ENCODE measurements around the gene TTC27. TPM values are rescaled to one million over a fixed set of nuclear protein-coding genes. Genes with fewer than 3 reads are reported as not detected.

TTC27 gene
- total RNA-seq, 4 donors from 2014 or later = 7.1 to 20.3 (median 10.4) TPM

GRCh38 chr2:32611771-32612170, 16.1 kb upstream of the TTC27 start:
- no peak for TF ChIP-seq POLR2A (IDR thresholded peaks at IDR 0.05)
- no peak for TF ChIP-seq EP300 (IDR thresholded peaks at IDR 0.05; ENCODE audit: low read depth)
- no peak for TF ChIP-seq POLR2AphosphoS5 (IDR thresholded peaks at IDR 0.05)
- TF ChIP-seq, protein P1, sequence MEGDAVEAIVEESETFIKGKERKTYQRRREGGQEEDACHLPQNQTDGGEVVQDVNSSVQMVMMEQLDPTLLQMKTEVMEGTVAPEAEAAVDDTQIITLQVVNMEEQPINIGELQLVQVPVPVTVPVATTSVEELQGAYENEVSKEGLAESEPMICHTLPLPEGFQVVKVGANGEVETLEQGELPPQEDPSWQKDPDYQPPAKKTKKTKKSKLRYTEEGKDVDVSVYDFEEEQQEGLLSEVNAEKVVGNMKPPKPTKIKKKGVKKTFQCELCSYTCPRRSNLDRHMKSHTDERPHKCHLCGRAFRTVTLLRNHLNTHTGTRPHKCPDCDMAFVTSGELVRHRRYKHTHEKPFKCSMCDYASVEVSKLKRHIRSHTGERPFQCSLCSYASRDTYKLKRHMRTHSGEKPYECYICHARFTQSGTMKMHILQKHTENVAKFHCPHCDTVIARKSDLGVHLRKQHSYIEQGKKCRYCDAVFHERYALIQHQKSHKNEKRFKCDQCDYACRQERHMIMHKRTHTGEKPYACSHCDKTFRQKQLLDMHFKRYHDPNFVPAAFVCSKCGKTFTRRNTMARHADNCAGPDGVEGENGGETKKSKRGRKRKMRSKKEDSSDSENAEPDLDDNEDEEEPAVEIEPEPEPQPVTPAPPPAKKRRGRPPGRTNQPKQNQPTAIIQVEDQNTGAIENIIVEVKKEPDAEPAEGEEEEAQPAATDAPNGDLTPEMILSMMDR (IDR thresholded peaks at IDR 0.05) = no peak
- in situ Hi-C loops (cut with MboI; ENCODE audit: low pct_ligation_motif_present in 1 of 4, low pct_unique_long_range_greater_than_20kb in 1 of 4, low sequenced_read_pairs in 3 of 4) (no loop called here), intact Hi-C loops (cut with DNase I; ENCODE audit: low total_unique reads) (no loop called here)
- no peaks in the 10 kb centered on the region for H3K27me3 ChIP-seq
- H3K4me1 ChIP-seq = no peaks in the 10 kb centered on the region
- H3K9me3 ChIP-seq = no peaks in the 10 kb centered on the region
- H3K27ac ChIP-seq = no peak overlapping the region
- DNase-seq = no peak
- 65% methylated on average over 1 of the region's 1 CpG; no CpG with 5 or more reads in 1 of the 2 donors for WGBS, 2 donors (ENCODE audit: low coverage in 1 of 2)
- H3K4me3 ChIP-seq = no peak overlapping the region
- peaks cover 0 to 58% (median 27%) of the 10 kb centered on the region in 4 donors for H3K36me3 ChIP-seq

GRCh38 chr2:32614084-32614483, 13.8 kb upstream of the TTC27 start:
- 94 to 100% methylated on average over 1 of the region's 1 CpG for WGBS, 2 donors (ENCODE audit: low coverage in 1 of 2)
- TF ChIP-seq EP300 (IDR thresholded peaks at IDR 0.05; ENCODE audit: low read depth) (no peak), POLR2AphosphoS5 (IDR thresholded peaks at IDR 0.05) (no peak)
- TF ChIP-seq, protein P1 (IDR thresholded peaks at IDR 0.05) = no peak
- H3K9me3 ChIP-seq = no peaks in the 10 kb centered on the region
- intact Hi-C loops (cut with DNase I; ENCODE audit: low total_unique reads) = no loop called here
- no peak overlapping the region for H3K4me3 ChIP-seq
- no peaks in the 10 kb centered on the region for H3K4me1 ChIP-seq
- no peaks in the 10 kb centered on the region for H3K27me3 ChIP-seq
- in situ Hi-C loops (cut with MboI; ENCODE audit: low pct_ligation_motif_present in 1 of 4, low pct_unique_long_range_greater_than_20kb in 1 of 4, low sequenced_read_pairs in 3 of 4) = no loop called here
- DNase-seq = no peak
- H3K36me3 ChIP-seq = peaks cover 0 to 55% (median 27%) of the 10 kb centered on the region in 4 donors
- no peak overlapping the region for H3K27ac ChIP-seq

GRCh38 chr2:32617599-32618189, 10.2 kb upstream of the TTC27 start:
- intact Hi-C loops (cut with DNase I; ENCODE audit: low total_unique reads) (no loop called here), in situ Hi-C loops (cut with MboI; ENCODE audit: low pct_ligation_motif_present in 1 of 4, low pct_unique_long_range_greater_than_20kb in 1 of 4, low sequenced_read_pairs in 3 of 4) (no loop called here)
- no peaks in the 10 kb centered on the region for H3K27me3 ChIP-seq
- DNase-seq = no peak
- peaks cover 0 to 5% (median 0%) of the 10 kb centered on the region in 4 donors for H3K4me1 ChIP-seq
- no peaks in the 10 kb centered on the region for H3K9me3 ChIP-seq
- TF ChIP-seq EP300 (IDR thresholded peaks at IDR 0.05; ENCODE audit: low read depth) (no peak), POLR2A (IDR thresholded peaks at IDR 0.05) (no peak), POLR2AphosphoS5 (IDR thresholded peaks at IDR 0.05) (no peak)
- TF ChIP-seq, protein P1 (IDR thresholded peaks at IDR 0.05) = no peak
- WGBS, 2 donors (ENCODE audit: low coverage in 1 of 2) = 73 to 91% methylated on average over 1 to 5 of the region's 5 CpGs
- no peak overlapping the region for H3K27ac ChIP-seq
- no peak overlapping the region for H3K4me3 ChIP-seq
- peaks cover 0 to 44% (median 15%) of the 10 kb centered on the region in 4 donors for H3K36me3 ChIP-seq

DNA sequence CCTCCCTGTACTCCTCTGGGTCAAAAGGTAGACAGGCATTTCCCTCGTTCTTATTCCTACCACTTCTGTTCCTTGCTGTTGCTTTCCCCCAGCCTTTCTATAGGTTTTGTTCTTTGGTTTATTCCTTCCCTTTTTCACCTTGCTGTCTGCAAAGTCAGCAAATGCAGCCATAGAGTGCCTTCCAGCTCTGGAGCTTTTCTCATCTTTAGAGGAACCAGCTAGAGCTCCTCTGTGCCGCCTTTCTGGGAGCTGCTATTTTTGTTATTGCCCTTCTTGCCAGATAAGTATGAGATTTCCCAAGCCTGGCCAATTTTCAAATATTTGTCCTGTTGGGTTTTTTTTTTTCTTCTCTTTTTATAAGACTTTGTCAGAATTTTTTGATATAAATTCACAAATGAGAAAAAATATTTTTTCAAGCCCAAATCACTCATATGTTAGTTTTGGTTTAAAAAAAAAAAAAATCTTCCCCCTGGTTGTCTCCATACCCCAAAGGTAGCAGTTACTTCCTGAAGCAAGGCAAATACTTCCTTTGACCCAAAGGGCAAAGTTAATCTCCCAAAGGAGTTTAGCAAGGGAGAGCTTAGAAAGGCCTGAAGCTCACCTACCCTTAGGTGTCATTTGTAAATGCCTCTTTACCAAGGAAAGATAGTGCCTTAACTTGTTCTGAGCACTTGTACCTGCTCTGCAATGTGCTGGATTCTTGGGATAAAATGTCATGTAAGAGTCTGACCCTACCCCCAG, 5.1 kb upstream of the TTC27 start:
- in situ Hi-C loops (cut with MboI; ENCODE audit: low pct_ligation_motif_present in 1 of 4, low pct_unique_long_range_greater_than_20kb in 1 of 4, low sequenced_read_pairs in 3 of 4) = no loop called here
- 63 to 64% methylated on average over 1 to 2 of the region's 2 CpGs for WGBS, 2 donors (ENCODE audit: low coverage in 1 of 2)
- H3K27ac ChIP-seq = no peak overlapping the region
- no peak overlapping the region for H3K4me3 ChIP-seq
- TF ChIP-seq EP300 (IDR thresholded peaks at IDR 0.05; ENCODE audit: low read depth) (no peak), POLR2AphosphoS5 (IDR thresholded peaks at IDR 0.05) (no peak), POLR2A (IDR thresholded peaks at IDR 0.05) (no peak)
- TF ChIP-seq, protein P1 (IDR thresholded peaks at IDR 0.05) = no peak
- peaks cover 0 to 11% (median 0%) of the 10 kb centered on the region in 4 donors for H3K4me1 ChIP-seq
- no peaks in the 10 kb centered on the region for H3K27me3 ChIP-seq
- intact Hi-C loops (cut with DNase I; ENCODE audit: low total_unique reads) = no loop called here
- peaks cover 0 to 14% (median 6%) of the 10 kb centered on the region in 4 donors for H3K36me3 ChIP-seq
- H3K9me3 ChIP-seq = no peaks in the 10 kb centered on the region
- DNase-seq = no peak
